GM19452 (cell line): ENCODE measurements around the gene SLIT3.
A peak's percentile ranks its signal among the peaks of the same experiment; 100 is the strongest.

Experiments
- ATAC-seq: cut with Tn5 transposase; IDR thresholded peaks from one replicate; pipeline ENCODE4 v1.9.1; 2021; ENCODE audit not compliant: unreplicated experiment

The SLIT3 gene

GRCh38 chr5:169300468-169301385, at the start of gene SLIT3:
TSS of gene SLIT3 (minus strand) at chr5:169301139. CDS start at chr5:169300709, 430 bp downstream.
- no peak for ATAC-seq

- peak; percentile 78 for ATAC-seq
Measured at GRCh38 chr5:169350016-169350415, 49.1 kb upstream of the SLIT3 start.

- ATAC-seq = no peak
Measured at GRCh38 chr5:169347786-169348185, 46.8 kb upstream of the SLIT3 start.

- no peak for ATAC-seq
Measured at GRCh38 chr5:169344629-169345028, 43.7 kb upstream of the SLIT3 start.

GRCh38 chr5:169343766-169344165, 42.8 kb upstream of the SLIT3 start:
- no peak for ATAC-seq

- ATAC-seq = no peak
Measured at GRCh38 chr5:169341556-169341955, 40.6 kb upstream of the SLIT3 start.

- peak; percentile 89 for ATAC-seq
Measured at GRCh38 chr5:169339869-169340268, 38.9 kb upstream of the SLIT3 start.

GRCh38 chr5:169336242-169336641, 35.3 kb upstream of the SLIT3 start:
- ATAC-seq = no peak

GRCh38 chr5:169335806-169336205, 34.9 kb upstream of the SLIT3 start:
- no peak for ATAC-seq

GRCh38 chr5:169333518-169333917, 32.6 kb upstream of the SLIT3 start:
- no peak for ATAC-seq

- ATAC-seq = no peak
Measured at GRCh38 chr5:169331292-169331852, 30.4 kb upstream of the SLIT3 start.

GRCh38 chr5:169328401-169328800, 27.5 kb upstream of the SLIT3 start:
- no peak for ATAC-seq

- no peak for ATAC-seq
Measured at GRCh38 chr5:169325273-169325672, 24.3 kb upstream of the SLIT3 start.

- ATAC-seq = no peak
Measured at GRCh38 chr5:169318556-169318955, 17.6 kb upstream of the SLIT3 start.

GRCh38 chr5:169307646-169308045, 6.7 kb upstream of the SLIT3 start:
- ATAC-seq = no peak

GRCh38 chr5:169305366-169305765, 4.4 kb upstream of the SLIT3 start:
- no peak for ATAC-seq

- no peak for ATAC-seq
Measured at GRCh38 chr5:169304175-169304574, 3.2 kb upstream of the SLIT3 start.

GRCh38 chr5:169303119-169303515, 2.2 kb upstream of the SLIT3 start:
- no peak for ATAC-seq

GRCh38 chr5:169302491-169303118, 1.7 kb upstream of the SLIT3 start:
- peak; percentile 84 for ATAC-seq

- no peak for ATAC-seq
Measured at GRCh38 chr5:169301986-169302385, 1.0 kb upstream of the SLIT3 start.

GRCh38 chr5:169301386-169301934, 521 bp upstream of the SLIT3 start:
- ATAC-seq = no peak
